Activated effector memory CD4-positive, alpha-beta T cell treated with Interleukin-2 at 50 U/mL for 16 hours (primary cell): ENCODE measurements around the gene CALD1.

Experiments
- DNase-seq: peaks from one replicate; pipeline ENCODE4 v3.0.0-alpha.2; 2020

Gene CALD1

GRCh38 chr7:134932707-134933370, 153.4 kb downstream of the CALD1 start:
- DNase-seq = no peak

- DNase-seq = no peak
These were observed 154.1 kb downstream of the CALD1 start for GRCh38 chr7:134933460-134934068.

GRCh38 chr7:134935701-134936100, 156.3 kb downstream of the CALD1 start:
- no peak for DNase-seq

- DNase-seq = no peak
These were observed 157.6 kb downstream of the CALD1 start for GRCh38 chr7:134936893-134937510.

- no peak for DNase-seq
These were observed 158.7 kb downstream of the CALD1 start for GRCh38 chr7:134938141-134938540.

GRCh38 chr7:134939136-134939535, 159.7 kb downstream of the CALD1 start:
- DNase-seq = no peak

GRCh38 chr7:134940729-134941128, 161.3 kb downstream of the CALD1 start:
- no peak for DNase-seq

- DNase-seq = no peak
These were observed 161.9 kb downstream of the CALD1 start for GRCh38 chr7:134941185-134941900.

- DNase-seq = no peak
These were observed 162.5 kb downstream of the CALD1 start for GRCh38 chr7:134941952-134942351.

GRCh38 chr7:134942690-134943466, 163.4 kb downstream of the CALD1 start:
- no peak for DNase-seq

- DNase-seq = no peak
These were observed 164.5 kb downstream of the CALD1 start for GRCh38 chr7:134943785-134944400.

GRCh38 chr7:134945691-134946090, 166.3 kb downstream of the CALD1 start:
- no peak for DNase-seq

- no peak for DNase-seq
These were observed 166.8 kb downstream of the CALD1 start for GRCh38 chr7:134946260-134946659.

- no peak for DNase-seq
These were observed 167.9 kb downstream of the CALD1 start for GRCh38 chr7:134947329-134947728.

GRCh38 chr7:134947831-134948230, 168.4 kb downstream of the CALD1 start:
- no peak for DNase-seq

- DNase-seq = no peak
These were observed 168.8 kb downstream of the CALD1 start for GRCh38 chr7:134948246-134948645.

- no peak for DNase-seq
These were observed 169.3 kb downstream of the CALD1 start for GRCh38 chr7:134948736-134949135.

GRCh38 chr7:134949171-134949570, 169.7 kb downstream of the CALD1 start:
- no peak for DNase-seq

GRCh38 chr7:134954197-134955082, 175.0 kb downstream of the CALD1 start:
- DNase-seq = no peak

GRCh38 chr7:134957005-134957404, 177.6 kb downstream of the CALD1 start:
- no peak for DNase-seq

GRCh38 chr7:134959810-134960209, 180.4 kb downstream of the CALD1 start:
- no peak for DNase-seq
